GM12878 (cell line): ENCODE measurements around the gene HSPA12B. TPM values are rescaled to one million over a fixed set of nuclear protein-coding genes. Genes with fewer than 3 reads are reported as not detected.

Experiments used
- ATAC-seq: fragments of 200-7000 bp; cut with Tn5 transposase; 3 replicates; pipeline ENCODE4 v1.9.1; 2020; ENCODE audit warnings: mild to moderate bottlenecking, moderate library complexity
- BruUV-seq: library from RNA; stranded (reverse); fragments of 400-500 nt; replicated peaks from 2 replicates; lab custom pipeline; 2021; lab: Mats Ljungman, UMichigan
- CTCF ChIA-PET: fragments of 300-600 bp; sonication (Branson Sonifier 250); formaldehyde crosslinking; extraction: SDS; loops from one replicate; lab custom pipeline; 2021; ENCODE audit warnings: inconsistent platforms; lab: Yijun Ruan, JAX
- POLR2A ChIA-PET: fragments of 350-600 bp; formaldehyde crosslinking; extraction: SDS; loops from one replicate; lab custom pipeline; 2021; ENCODE audit warnings: inconsistent platforms; lab: Charles Lee
- RAD21 ChIA-PET: fragments of 300-600 bp; sonication (Branson Sonifier 250); formaldehyde crosslinking; loops from one replicate; lab custom pipeline; 2023; ENCODE audit warnings: antibody characterized with exemption; ENCODE audit not compliant: unreplicated experiment; lab: Charles Lee
- SMC1A ChIA-PET: fragments of 300-600 bp; sonication (Branson Sonifier 250); formaldehyde crosslinking; loops from one replicate; lab custom pipeline; 2023; ENCODE audit not compliant: unreplicated experiment, uncharacterized antibody; lab: Charles Lee
- DNase-seq: peaks from one replicate; pipeline ENCODE4 v3.0.0-alpha.2; 2011; ENCODE audit warnings: low read depth, low spot score
- FAIRE-seq: peaks from 3 replicates; lab custom pipeline; 2011; peaks lifted over from hg19 to GRCh38; lab: Jason Lieb, UNC
- H2AFZ ChIP-seq: 2 replicates; pipeline ENCODE4 v1.6.0; 2011; ENCODE audit warnings: low read depth, low read length, control low read depth; ENCODE audit not compliant: control insufficient read depth
- H3K27ac ChIP-seq: 2 replicates; pipeline ENCODE4 v1.5.1; 2011; ENCODE audit warnings: control low read depth; ENCODE audit not compliant: control insufficient read depth, insufficient read depth
- H3K27me3 ChIP-seq, 2 experiments: replicated peaks in 1 of 2; 2 replicates each; pipeline versions ENCODE4 v1.6.0 to v1.6.1; 2011; ENCODE audit warnings: low read length in 1 of 2; ENCODE audit not compliant: control insufficient read depth in 2 of 2, insufficient read depth in 2 of 2
- H3K36me3 ChIP-seq, 2 experiments: 2 replicates each; pipeline ENCODE4 v1.5.1; 2011; ENCODE audit warnings: low read length in 1 of 2; ENCODE audit not compliant: control insufficient read depth in 2 of 2, insufficient read depth in 2 of 2
- H3K4me1 ChIP-seq: 2 replicates; pipeline ENCODE4 v1.6.1; 2011; ENCODE audit warnings: mild to moderate bottlenecking, low read length, moderate library complexity, mixed read lengths; ENCODE audit not compliant: control insufficient read depth, insufficient read depth
- H3K4me2 ChIP-seq: 2 replicates; pipeline ENCODE4 v1.6.0; 2011; ENCODE audit warnings: control low read depth; ENCODE audit not compliant: control insufficient read depth, insufficient read depth
- H3K4me3 ChIP-seq: fragments of 200-600 bp; sonication (generic); 2 replicates; pipeline ENCODE4 v1.5.1; 2016
- H3K79me2 ChIP-seq: 2 replicates; pipeline ENCODE4 v1.6.0; 2011; ENCODE audit warnings: low read length; ENCODE audit not compliant: control insufficient read depth, insufficient read depth
- H3K9ac ChIP-seq: 2 replicates; pipeline ENCODE4 v1.8.0; 2011; ENCODE audit warnings: low read length, control low read depth, mixed read lengths; ENCODE audit not compliant: control insufficient read depth, insufficient read depth
- H3K9me3 ChIP-seq: replicated peaks from 3 replicates; pipeline ENCODE4 v1.5.1; 2011; ENCODE audit warnings: mild to moderate bottlenecking, low read length; ENCODE audit not compliant: control insufficient read depth, insufficient read depth
- H4K20me1 ChIP-seq: 2 replicates; pipeline ENCODE4 v1.6.0; 2011; ENCODE audit not compliant: control insufficient read depth, insufficient read depth
- WRNIP1 ChIP-seq: IDR thresholded peaks from 2 replicates; pipeline ENCODE4 v1.6.1; 2011; ENCODE audit warnings: low read depth, low read length, improper control_type of control experiment, borderline replicate concordance
- WGBS: methylation state at CpG from one replicate; pipeline ENCODE4 v1.1.6; 2016; ENCODE audit warnings: low lambda C conversion rate; ENCODE audit not compliant: insufficient replicate concordance, insufficient coverage; ENCODE audit errors: missing lambda C conversion rate; 5-methylcytosine and 5-hydroxymethylcytosine counted together
- in situ Hi-C: fragments of 300-500 bp; cut with MboI; formaldehyde crosslinking; loops from 9 replicates; pipeline ENCODE4 v1.14.3; 2018; ENCODE audit warnings: mixed read lengths
- intact Hi-C: fragments of 100-400 bp; cut with micrococcal nuclease; formaldehyde crosslinking; loops from one replicate; pipeline ENCODE4 v1.14.2; 2022; ENCODE audit not compliant: unreplicated experiment
- polyA plus RNA-seq, 11 experiments: library from polyadenylated mRNA; depleted of rRNA in 4 of 11; unstranded in 6 of 11; stranded (reverse) in 5 of 11; fragments of >200 nt; fragmentation: Nextera tagmentation in 4 of 11; fragmentation: Illumina TruSeq in 1 of 11; extraction: Ambion mirVana in 4 of 11; extraction: Trizol in 1 of 11; gene quantifications; 1 replicate in 1 of 11; 2 replicates in 10 of 11; pipeline versions ENCODE4 v1.2.1 to v1.2.3, GENCODE V29; 2011 to 2016; ENCODE audit warnings: inconsistent platforms in 2 of 11, missing spikeins in 2 of 11, low read depth in 1 of 11
- total RNA-seq, 4 experiments: library from RNA; depleted of rRNA in 3 of 4; stranded (reverse); fragments of >200 nt in 3 of 4; fragmentation: Illumina TruSeq in 1 of 4; extraction: Trizol in 1 of 4; gene quantifications; 2 replicates each; pipeline versions ENCODE4 v1.2.1 to v1.2.3, GENCODE V29; 2013 to 2021
- TF ChIP-seq, protein P1 (sequence below), 3 experiments: IDR thresholded peaks in 2 of 3; conservative IDR thresholded peaks in 1 of 3; 2 replicates each; pipeline ENCODE4 v1.5.1; 2011; ENCODE audit warnings: low read depth in 3 of 3, low read length in 3 of 3, mild to moderate bottlenecking in 3 of 3, control low read depth in 2 of 3, moderate library complexity in 2 of 3, inconsistent platforms in 1 of 3, mixed read lengths in 1 of 3; ENCODE audit not compliant: control insufficient read depth in 2 of 3, insufficient read depth in 1 of 3; ENCODE audit errors: extremely low read depth in 1 of 3
- TF ChIP-seq, protein P2 (sequence below): fragments of 450-650 bp; IDR thresholded peaks from 2 replicates; pipeline ENCODE4 v1.6.1; 2018; ENCODE audit warnings: borderline replicate concordance, mild to moderate bottlenecking; ENCODE audit not compliant: partially characterized antibody

HSPA12B gene
- total and polyA plus RNA-seq, 10 of the 15 experiments (the other 5 are each of a cell fraction or from before 2014, with no cell fraction given), result 0.08 TPM; not detected in 9

DNA sequence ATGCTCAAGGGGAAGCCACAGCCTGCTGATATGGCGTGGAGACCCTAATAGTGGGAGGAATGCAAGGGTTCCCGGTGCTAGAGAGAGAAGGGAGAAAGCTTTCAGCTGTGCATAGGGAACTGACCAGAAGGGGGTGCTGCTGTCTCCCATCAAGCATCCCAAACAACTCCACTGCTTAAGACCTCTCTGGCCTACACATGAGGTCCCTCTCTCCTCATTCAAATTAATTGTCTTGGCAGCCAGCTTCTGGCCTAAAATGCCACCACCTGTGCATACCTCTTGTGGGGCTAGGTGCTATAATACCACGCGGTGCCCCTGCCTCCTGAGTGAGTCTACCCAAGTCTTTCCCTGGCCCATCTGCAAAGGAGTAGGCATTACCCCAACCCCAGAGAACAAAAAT lies 20.6 kb downstream of the HSPA12B start (continued):
- TF ChIP-seq, protein P1, sequence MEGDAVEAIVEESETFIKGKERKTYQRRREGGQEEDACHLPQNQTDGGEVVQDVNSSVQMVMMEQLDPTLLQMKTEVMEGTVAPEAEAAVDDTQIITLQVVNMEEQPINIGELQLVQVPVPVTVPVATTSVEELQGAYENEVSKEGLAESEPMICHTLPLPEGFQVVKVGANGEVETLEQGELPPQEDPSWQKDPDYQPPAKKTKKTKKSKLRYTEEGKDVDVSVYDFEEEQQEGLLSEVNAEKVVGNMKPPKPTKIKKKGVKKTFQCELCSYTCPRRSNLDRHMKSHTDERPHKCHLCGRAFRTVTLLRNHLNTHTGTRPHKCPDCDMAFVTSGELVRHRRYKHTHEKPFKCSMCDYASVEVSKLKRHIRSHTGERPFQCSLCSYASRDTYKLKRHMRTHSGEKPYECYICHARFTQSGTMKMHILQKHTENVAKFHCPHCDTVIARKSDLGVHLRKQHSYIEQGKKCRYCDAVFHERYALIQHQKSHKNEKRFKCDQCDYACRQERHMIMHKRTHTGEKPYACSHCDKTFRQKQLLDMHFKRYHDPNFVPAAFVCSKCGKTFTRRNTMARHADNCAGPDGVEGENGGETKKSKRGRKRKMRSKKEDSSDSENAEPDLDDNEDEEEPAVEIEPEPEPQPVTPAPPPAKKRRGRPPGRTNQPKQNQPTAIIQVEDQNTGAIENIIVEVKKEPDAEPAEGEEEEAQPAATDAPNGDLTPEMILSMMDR (IDR thresholded peaks at IDR 0.05 in 2 of 3, conservative IDR thresholded peaks at IDR 0.05 in 1 of 3; ENCODE audit: control insufficient read depth in 2 of 3, extremely low read depth in 1 of 3, insufficient read depth in 1 of 3, low read depth in 3 of 3, low read length in 3 of 3), result peak; percentile 68 to 79 (median 78)

DNA sequence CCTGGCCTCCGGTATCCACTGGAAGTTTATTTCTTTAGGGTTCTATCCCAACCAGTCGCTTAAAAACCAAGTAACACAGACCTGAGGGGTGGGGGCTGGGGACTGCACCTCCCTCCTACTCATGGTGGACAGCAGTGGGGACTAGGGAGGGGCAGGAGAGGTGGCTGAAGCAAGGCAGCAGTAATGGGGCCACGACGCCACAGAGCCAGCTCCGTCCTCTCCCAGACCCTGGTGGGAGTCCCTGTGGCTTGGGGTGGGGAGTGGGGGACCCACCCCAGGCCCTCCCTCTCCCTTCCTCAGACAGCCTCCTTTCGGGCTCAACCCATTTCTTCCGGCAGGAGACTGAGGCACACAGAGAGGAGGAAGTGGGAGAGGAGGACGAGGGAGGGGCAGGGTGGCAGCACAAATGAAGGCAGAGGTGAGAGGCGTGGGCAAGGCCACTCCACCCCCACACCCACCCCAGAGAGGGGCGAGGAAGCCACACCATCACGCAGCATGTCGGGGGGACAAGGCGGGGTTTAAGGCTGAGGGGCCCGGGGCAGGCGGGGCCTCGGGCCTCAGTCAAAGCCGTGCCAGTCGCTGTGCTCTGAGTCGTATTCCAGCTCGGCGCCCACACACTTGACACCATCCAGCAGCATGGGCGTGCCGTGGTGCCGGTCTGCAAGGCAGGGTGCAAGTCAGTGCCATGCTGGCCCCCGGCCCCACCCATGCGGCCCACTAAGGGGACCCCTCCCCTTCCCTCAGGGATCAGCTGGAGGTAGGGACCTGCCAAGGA lies 21.2 kb downstream of the HSPA12B start:
- CTCF ChIA-PET, result interaction anchor here (0.7 to 4.1 kb wide), 6 partner anchors 13 to 338 kb away, joined by 3 to 52 read pairs (median 3); partner anchors contain the start of gene ADISSP
- Histone ChIP-seq H3K27me3 (no peaks in the 10 kb centered on the region), H3K36me3 (peaks cover 0 to 2% of the 10 kb centered on the region in 2 experiments; a peak in 1 of 4 replicates), H3K4me3 (no peak overlapping the region), H3K79me2 (no peaks in the 10 kb centered on the region), H3K9me3 (no peaks in the 10 kb centered on the region), H3K27ac (no peak overlapping the region), H4K20me1 (no peaks in the 10 kb centered on the region), H3K4me2 (no peak overlapping the region), H2AFZ (no peak overlapping the region), H3K9ac (no peak overlapping the region), H3K4me1 (no peaks in the 10 kb centered on the region)
- BruUV-seq, result TSS peak; percentile 70
- DNase-seq (no peak), ATAC-seq (no peak), FAIRE-seq (no peak)
- TF ChIP-seq, protein P2, sequence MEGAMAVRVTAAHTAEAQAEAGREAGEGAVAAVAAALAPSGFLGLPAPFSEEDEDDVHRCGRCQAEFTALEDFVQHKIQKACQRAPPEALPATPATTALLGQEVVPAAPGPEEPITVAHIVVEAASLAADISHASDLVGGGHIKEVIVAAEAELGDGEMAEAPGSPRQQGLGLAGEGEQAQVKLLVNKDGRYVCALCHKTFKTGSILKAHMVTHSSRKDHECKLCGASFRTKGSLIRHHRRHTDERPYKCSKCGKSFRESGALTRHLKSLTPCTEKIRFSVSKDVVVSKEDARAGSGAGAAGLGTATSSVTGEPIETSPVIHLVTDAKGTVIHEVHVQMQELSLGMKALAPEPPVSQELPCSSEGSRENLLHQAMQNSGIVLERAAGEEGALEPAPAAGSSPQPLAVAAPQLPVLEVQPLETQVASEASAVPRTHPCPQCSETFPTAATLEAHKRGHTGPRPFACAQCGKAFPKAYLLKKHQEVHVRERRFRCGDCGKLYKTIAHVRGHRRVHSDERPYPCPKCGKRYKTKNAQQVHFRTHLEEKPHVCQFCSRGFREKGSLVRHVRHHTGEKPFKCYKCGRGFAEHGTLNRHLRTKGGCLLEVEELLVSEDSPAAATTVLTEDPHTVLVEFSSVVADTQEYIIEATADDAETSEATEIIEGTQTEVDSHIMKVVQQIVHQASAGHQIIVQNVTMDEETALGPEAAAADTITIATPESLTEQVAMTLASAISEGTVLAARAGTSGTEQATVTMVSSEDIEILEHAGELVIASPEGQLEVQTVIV, result no peak
- no peak for TF ChIP-seq WRNIP1
- RAD21 ChIA-PET, result interaction anchor here (1.0 to 1.3 kb wide), 3 partner anchors 14 to 101 kb away, joined by 4 read pairs; partner anchors contain the start of gene ADISSP
- intact Hi-C loops, result loop anchor here (2.0 kb wide), 1 partner anchor 13 kb away; the partner anchor contains the start of gene ADISSP
- POLR2A ChIA-PET, result interaction anchor here (0.6 to 1.1 kb wide), 2 partner anchors 12 to 1212 kb away, joined by 4 to 5 read pairs; no protein-coding TSS in a partner anchor
- in situ Hi-C loops, result no loop called here
- SMC1A ChIA-PET, result interaction anchor here (1.0 to 2.7 kb wide), 2 partner anchors 15 to 103 kb away, joined by 3 to 12 read pairs; partner anchors contain the start of gene ADISSP
- 71% methylated on average over 24 of the region's 26 CpGs for WGBS
